GM18511 (cell line): ENCODE measurements around the gene DNMBP.
A peak's percentile ranks its signal among the peaks of the same experiment; 100 is the strongest.
"Not testable (repeated sequence)": the region's sequence is repeated elsewhere in the genome, so short reads cannot be mapped to it uniquely, and the experiment has no call there.

Experiments used
- ATAC-seq: cut with Tn5 transposase; IDR thresholded peaks from one replicate; pipeline ENCODE4 v1.9.1; 2021; ENCODE audit warnings: mild to moderate bottlenecking, moderate library complexity; ENCODE audit not compliant: unreplicated experiment

Gene DNMBP

DNA sequence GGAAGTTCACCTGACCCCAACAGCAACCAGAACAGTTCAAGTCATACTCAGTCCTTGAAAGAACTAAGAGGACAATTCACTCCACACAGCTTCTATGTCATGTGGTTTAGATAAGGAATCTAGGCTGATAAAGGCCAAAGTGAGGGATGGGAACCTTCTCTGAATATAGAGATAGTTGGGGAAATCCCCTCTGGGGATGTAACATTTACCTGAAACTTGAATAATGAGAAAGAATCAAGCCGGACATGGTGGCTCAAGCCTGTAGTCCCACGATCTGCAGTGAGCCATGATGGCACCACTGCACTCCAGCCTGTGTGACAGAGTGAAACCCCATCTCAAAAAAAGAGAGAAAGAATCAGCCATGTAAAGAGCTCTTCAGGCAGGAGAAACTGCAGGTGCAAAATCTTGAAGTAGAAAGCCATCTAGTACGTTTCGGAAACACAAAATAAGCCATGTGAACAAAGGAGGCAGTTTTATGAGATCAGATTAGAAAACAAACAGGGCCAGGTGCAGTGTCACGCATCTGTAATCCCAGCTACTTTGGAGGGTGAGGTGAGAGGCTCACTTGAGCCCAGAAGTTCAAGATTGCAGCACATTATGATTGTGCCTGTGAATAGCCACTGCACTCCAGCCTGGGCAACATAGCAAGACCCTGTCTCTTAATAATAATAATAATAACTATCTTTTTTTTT lies 4.5 kb upstream of the DNMBP start:
- ATAC-seq: peak; percentile 78

DNA sequence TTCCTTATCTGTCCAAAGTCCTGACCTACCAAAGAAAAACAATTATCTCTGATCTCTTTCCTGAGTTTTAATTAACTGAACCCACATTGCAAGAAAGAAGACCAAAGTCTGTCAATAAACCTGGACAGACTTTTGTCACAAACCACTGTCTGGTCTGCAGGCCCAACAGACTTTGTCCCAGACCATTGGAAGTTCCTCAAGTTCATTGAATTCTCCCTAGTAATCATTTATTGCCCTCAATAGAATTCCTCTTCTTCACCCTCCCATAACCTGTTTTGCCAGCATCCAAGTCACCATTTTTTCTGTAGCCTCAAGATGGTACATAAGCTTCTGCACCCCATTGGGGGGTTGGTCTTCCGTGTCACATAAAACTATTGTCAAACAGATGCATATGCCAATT lies 3.9 kb upstream of the DNMBP start:
- ATAC-seq: no peak

GRCh38 chr10:100011906-100012305 lies 2.2 kb upstream of the DNMBP start:
- ATAC-seq: not testable (repeated sequence)

- ATAC-seq: peak; percentile 45
Observed at GRCh38 chr10:100009283-100009792, 409 bp downstream of the DNMBP start.

GRCh38 chr10:100008708-100009282 lies 952 bp downstream of the DNMBP start:
- ATAC-seq: no peak

DNA sequence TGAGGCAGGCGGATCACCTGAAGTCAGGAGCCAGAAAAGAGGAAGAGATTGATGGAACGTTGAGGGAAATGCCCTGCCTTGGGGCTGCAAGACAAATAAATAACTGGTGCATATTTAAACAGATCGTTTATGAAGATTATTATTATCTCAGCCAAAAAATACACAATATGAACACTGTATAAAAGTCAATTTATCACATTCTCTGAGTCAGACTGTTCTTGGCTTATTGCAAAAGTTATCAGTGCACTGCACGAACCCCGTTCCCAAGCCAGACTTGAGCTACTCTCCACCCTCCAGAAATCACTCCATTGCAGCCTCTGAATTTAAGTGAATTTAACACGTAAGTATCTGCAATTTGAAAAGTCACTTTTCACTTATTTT lies 1.6 kb downstream of the DNMBP start:
- ATAC-seq: no peak

- no peak for ATAC-seq
Observed at GRCh38 chr10:100007231-100008141, 2.3 kb downstream of the DNMBP start.

DNA sequence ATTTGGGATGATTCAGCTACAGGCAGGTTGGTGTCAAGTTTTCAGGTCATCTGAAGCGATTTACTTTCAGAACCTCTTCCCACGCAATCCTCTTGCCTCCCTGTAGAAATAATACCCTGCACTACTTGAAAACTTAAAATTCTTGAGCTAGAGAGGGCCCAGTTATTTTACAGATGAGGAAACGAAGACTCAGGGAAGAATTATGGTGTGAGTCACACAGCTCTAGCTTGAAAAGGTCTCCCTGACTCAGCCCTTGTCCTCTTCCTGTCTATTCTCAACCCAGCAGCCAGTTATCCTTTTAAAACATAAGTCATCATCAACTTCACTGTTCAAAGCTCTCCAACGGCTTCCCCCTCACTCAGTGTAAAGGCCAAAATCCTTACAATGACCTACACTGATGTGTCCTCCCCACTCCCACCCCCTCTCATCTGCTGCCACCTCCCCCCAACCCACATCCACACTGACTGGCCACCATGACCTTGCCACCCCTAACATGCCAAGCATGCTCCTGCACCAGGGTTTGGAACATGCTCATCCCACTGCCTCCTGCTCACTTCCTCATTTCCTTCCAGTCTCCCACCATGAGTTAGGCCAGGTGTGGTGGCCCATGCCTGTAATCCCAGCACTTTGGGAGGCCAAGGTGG lies 3.4 kb downstream of the DNMBP start:
- ATAC-seq: no peak

- ATAC-seq: no peak
Observed at GRCh38 chr10:100004805-100005510, 4.8 kb downstream of the DNMBP start.

DNA sequence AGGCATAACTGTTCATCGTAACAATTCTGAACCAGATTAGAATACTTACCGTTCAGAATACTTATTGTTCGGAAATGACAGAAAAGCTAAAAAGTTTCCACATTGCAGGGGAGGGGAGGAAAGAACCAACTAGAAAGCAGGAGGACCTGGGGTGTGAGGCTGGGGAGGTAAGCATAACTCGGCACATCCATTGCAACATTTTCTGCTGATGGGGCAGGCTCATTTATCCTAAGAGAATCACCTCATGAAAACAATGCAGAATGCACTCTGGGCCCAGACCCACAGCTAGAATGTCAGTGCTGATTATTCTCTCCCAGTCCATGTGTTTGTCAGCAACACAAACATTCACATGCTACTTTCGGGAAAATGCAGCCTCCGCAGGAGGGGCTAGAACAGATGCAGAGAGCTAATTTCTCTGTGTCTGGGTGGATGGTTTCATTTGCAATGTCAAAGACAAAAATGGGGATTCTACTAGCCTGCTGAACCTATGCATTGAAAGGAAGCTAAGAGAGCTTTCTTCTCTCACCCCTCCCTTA lies 9.6 kb downstream of the DNMBP start:
- ATAC-seq: no peak

DNA sequence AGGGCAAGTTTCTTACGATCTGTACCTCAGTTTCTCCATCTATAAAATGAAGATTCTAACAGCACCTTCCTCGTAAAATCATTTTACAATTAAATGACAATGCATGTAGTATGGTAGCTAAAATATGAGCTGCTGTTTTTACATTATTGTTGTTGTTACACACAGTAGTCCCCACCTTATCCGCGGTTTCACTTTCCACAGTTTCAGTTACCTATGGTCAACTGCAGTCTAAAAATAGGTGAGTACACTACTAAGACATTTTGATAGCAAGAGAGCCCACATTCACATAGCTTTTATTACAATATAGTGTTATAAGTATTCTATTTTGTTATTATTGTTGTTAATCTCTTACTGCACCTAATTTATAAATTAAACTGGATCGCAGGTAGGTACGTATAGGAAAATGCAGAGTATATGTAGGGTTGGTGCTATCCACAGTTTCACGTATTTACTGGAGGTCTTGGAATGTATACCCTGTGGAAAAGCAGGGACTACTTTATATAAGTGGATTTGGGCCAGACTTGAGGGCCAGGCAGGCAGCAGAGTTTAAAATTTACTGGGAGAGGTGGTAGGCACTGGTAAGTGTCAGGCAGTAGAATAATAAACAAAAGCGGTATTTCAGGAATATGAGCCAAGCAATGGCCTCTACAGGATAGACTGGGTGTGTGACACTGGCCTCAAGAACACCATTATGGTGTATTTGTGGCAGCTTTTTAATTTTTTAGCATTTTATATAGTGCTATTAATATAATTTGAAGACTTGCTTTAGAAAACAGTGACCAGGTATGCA lies 10.2 kb downstream of the DNMBP start:
- no peak for ATAC-seq

DNA sequence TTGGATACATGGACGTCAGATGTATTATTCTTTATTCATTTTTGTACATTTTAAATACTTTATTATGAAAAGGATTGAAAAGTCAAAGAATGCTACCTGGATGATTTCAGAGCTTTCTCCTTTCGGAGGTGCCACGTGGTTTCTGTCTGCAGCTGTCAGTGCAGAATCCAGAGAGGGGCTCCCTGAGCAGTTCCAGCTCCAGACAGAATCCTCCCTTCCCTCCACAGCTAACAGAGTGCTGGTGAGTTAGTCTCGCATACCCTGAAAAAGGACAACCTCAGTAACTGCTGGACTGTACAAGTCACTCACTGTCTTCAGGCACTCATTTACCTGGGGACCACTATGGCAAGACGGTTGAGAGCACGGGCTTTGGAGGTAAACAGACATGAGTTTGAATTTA lies 10.9 kb downstream of the DNMBP start:
- ATAC-seq: no peak

DNA sequence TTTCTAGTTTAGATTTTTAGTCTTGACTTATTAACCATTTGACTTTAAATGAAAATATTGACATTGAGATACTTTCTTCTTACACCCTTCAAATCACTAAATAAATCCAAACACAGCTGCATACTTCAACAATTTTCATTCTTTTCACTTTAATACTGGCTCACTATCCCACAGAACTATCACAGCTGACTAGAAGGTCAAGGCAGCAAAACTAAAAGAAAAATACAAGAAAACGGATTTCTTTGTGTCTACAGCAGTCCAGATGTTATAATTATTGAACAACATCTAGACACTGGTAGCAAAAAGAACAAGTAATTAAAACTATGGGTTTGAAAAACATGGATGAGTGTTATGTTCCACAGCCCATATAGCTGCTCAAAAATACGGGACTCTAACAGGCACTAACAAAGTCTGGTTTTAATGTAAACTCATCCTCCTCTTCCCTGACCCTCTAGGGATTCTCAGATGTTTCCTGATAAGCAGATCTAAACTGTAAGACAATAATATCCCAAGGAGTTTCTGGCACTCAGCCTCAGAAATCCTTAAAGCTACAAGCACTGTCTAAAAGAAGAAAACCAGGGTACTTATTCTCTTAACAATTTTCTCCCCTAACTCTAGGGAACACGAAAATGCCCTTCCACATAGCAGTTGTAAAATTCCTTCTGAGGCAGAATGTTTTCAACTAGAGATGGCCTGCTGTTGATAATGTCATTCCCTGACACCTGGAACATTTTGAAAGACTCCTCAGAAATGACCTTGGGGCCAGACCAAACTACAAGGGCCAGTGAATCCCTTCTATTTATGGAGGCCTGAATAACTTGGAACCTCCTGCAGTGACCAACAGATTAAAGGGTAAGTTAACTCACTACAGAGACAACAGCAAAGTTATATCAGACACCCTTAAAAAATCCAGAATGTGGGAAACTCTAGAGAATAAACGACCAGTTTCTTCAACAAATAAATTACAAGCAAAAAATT lies 12.8 kb downstream of the DNMBP start:
- ATAC-seq: no peak

DNA sequence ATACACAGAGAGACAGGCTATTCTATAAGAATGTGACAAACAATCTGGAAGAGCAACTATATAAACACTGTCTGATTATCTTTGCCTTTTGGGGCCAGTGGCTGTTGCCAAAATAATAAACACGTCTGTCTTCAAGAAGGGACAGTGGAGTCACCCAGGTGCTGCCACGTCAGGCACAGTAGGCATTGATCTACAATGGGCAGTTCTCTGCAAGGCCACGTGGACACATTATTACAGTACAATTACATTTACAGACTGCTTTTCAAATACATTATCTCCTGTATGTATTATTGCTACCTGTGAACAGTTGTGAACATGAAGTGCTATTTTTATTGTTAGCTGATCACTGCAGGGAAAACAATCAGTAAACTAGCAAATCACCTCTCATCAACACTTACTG lies 14.0 kb downstream of the DNMBP start:
- no peak for ATAC-seq

- ATAC-seq: no peak
Observed at GRCh38 chr10:99995269-99995668, 14.5 kb downstream of the DNMBP start.

DNA sequence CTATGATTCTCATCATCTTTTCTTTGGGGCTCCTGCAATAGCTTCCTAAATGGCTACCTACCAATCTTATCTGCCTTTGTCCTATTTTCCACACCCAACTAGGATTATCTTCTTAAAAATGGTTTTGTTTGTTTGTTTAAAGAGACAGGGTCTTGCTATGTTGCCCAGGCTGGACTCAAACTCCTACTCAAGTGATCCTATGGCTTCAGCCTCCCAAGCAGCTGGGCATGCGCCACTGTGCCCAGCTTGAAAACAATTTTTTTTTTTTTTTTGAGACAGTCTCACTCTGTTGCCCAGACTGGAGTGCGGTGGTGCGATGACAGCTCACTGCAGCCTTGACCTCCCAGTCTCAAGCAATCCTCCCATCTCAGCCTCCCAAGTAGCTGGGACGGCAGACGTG lies 14.9 kb downstream of the DNMBP start:
- no peak for ATAC-seq

DNA sequence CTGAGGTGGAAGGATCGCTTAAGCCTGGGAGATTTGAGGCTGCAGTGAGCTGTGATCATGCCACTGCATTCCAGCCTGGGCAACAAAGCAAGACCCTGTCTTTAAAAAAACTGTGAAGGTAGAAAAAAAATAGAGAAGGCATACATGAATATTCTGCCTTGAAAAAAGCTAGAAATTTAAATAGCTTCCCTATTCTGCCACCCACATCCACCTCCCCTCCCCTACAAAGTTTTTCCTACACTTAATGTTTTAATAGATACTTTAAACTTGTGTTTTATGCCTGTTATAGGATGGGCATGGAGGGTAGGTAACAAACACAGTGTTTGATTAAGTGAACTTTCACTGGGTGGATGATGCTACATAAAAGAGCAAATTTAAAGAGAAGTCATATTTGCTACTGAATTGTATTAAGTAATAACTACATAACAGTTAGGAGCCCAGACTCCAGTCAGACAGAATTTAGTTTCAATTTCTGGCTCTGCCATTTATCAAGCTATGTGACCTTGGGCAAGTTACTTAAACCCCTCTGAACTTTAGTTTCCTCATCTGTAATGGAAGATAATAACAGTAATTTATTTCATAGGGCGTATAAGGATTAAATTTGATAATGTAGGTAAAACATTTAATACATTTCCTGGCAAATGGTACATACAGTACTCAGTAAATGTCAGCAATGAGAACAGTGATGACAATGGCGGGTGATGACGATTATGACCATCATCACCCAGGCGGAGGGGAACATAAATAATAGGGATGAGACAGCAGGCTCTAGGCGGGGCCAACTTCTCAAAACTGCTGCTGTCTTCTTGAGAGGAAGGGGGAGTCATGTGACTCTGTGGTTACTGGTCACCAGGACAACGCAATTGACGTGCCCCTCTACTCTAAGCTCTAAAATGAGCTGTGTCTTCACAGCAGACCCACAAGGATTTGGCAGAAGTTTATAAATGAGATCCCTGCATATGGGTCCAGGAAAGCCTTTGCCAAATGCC lies 15.8 kb downstream of the DNMBP start:
- peak; percentile 96 for ATAC-seq
